ENCODE data around the gene THRB.

- TF ChIP-seq, protein P1, sequence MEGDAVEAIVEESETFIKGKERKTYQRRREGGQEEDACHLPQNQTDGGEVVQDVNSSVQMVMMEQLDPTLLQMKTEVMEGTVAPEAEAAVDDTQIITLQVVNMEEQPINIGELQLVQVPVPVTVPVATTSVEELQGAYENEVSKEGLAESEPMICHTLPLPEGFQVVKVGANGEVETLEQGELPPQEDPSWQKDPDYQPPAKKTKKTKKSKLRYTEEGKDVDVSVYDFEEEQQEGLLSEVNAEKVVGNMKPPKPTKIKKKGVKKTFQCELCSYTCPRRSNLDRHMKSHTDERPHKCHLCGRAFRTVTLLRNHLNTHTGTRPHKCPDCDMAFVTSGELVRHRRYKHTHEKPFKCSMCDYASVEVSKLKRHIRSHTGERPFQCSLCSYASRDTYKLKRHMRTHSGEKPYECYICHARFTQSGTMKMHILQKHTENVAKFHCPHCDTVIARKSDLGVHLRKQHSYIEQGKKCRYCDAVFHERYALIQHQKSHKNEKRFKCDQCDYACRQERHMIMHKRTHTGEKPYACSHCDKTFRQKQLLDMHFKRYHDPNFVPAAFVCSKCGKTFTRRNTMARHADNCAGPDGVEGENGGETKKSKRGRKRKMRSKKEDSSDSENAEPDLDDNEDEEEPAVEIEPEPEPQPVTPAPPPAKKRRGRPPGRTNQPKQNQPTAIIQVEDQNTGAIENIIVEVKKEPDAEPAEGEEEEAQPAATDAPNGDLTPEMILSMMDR (IDR thresholded peaks at IDR 0.05): no peak
- TF ChIP-seq POLR2A (IDR thresholded peaks at IDR 0.05): no peak
- TF ChIP-seq EP300 (IDR thresholded peaks at IDR 0.05): no peak
Measured at GRCh38 chr3:24471486-24471885, 23.2 kb downstream of the THRB start.
